SIG-M5 treated with dmso at 0.1 percent for 504 hours (cell line): ENCODE measurements around the gene ZNF593OS.

Source experiments
- DNase-seq: peaks from one replicate; lab custom pipeline; 2025; ENCODE audit not compliant: unreplicated experiment; lab: John Stamatoyannopoulos, UW

ZNF593OS gene

DNA sequence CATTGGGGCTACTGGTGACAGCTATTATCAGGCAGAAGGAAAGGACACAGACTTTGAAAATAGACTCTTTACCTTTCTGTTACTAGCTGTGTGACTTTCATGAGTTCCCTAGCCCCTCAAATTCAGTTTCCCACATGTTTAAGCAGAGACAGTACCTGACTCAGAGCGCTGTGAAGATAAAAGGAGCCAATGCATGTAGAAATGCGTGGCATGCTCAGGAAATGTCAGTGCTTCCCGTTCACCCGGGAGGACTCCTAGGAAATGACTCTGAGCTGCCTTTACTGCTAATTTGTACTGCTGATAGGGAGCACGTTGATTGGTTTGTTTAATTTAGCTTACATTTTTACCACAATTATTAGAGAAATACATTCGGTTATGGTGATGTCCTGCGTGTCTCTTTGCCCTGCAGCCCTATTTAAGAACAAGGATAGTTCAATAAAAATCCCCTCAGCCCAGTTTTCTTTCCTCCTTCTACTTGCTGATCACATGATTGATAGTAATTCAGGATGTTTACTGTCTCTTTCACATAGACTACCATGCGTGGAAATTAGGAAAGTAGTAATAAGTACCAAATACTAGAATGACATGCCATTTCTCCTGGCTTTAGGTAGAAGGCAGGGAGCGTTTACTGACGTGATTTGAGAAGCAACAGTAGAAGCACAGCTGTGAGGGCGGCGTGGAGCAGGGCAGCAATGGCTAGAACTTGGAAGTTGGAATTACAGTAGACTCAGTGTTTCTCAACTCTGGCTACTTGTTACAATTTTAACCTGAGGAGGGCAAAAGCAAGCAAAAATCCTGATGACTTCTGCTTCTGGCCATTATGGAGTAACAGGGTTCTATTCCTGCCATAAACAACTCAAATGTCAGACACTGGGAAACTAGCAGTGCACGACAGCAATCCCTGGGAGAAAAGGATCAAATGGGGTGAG is 44.1 kb downstream of the ZNF593OS start:
- DNase-seq, result peak; percentile 29

DNA sequence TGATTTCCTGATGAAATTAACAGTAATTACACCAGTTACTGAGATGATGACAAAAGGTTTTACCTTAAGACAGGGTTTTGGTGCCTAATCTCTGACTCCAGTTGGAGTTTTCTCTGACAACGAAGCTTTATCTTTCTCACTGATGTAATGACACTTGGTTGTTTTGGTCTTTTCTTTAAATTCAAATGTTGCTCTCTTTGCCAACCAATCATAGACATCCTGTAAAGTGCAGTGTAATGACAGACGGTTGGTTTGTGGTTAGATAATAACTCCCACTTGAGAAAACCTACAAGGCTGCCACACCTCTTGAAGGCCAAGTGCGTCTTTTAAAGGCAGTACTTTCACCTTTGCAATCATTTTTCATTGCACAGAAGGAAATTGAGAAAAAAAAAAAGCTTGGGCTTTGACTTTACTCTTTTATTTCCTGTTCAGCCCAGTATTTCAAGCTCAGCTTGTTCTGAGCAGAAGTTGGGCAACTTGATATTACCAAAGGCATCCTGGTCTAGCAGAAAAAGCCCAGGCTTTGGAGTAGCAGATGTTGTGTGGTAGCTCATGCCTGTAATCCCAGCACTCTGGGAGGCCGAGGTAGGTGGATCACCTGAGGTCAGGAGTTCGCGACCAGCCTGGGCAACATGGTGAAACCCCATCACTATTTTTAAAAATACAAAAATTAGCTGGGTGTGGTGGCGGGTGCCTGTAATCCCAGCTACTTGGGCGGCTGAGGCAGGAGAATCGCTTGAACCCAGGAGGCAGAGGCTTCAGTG is 45.1 kb downstream of the ZNF593OS start:
- peak; percentile 97 for DNase-seq

DNA sequence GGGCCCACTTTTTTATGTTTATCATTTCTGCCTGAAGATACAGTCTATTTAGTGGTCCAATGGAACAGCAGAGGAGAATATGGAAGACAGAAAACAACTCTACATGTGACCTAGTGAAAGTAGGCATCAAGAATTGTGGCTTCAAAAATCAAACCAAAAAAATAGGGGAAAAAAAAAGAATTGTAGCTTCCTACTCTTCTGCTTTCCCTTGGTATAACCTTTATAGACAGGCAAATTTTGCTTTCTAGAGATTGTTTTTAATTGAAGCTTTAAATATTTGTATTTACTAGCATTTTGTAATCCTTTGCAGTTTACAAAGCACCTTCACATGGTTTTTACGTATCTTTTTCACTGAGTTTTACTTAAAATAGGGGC is 45.7 kb downstream of the ZNF593OS start:
- no peak for DNase-seq

DNA sequence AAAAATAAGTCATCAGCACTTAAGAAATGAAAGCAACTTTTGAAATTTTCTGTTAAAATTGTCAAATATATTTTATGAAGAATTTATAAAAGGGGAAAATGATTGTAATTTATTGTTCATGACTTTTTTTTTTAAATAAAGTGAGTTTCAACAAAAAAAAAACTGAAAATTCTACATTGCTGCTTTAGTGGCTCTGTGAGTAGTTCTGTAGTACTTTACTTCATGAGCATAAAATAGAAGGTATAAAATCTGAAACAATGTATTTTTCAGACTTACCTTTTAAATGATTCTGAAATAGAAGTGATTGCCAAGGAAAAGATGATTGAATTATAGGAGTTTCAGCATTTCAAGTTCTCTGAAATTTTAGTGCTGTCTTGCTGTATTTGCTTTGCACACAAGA is 46.2 kb downstream of the ZNF593OS start:
- no peak for DNase-seq

DNA sequence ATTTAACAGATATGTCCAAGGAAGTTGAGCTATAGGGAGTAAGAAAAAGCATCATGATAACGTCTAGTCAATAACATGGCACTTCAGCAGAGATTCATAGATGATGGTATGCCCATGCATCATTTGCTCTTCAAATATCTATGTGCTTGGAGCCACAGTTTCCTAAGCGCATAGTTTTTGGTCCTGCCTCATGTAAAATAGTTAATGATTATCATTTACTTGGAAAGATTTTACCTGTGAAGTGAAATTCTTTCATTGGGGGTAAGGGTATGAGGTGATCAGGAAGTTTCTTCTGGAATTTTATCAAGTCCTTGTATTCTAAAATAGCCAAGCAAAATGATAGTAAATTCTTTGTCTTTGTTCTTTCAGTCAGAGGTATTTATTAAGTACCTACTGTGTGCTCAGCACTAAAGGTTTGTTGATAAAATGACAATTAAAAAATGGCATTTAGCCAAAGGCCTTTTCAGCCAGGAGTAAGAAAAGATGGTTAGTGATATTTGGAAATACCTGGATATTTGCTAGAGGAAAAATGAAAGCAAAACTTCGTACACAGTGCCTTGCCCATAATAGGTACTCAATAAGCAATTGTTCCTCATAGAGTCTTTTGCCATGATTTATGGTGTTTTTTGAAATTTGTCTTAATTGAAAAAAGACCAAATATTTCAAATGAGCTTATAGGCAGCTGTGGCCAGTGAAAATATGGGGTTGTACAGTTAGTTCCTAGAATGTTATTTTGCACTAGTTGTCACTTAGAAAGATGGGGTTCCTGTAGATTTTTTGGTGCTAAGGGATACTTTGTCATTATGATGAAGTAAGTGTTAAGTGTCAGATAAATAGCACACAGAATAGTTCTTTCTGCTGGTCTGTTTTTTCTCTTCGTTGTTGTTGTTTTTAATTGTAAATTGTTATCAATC is 47.0 kb downstream of the ZNF593OS start:
- no peak for DNase-seq

DNA sequence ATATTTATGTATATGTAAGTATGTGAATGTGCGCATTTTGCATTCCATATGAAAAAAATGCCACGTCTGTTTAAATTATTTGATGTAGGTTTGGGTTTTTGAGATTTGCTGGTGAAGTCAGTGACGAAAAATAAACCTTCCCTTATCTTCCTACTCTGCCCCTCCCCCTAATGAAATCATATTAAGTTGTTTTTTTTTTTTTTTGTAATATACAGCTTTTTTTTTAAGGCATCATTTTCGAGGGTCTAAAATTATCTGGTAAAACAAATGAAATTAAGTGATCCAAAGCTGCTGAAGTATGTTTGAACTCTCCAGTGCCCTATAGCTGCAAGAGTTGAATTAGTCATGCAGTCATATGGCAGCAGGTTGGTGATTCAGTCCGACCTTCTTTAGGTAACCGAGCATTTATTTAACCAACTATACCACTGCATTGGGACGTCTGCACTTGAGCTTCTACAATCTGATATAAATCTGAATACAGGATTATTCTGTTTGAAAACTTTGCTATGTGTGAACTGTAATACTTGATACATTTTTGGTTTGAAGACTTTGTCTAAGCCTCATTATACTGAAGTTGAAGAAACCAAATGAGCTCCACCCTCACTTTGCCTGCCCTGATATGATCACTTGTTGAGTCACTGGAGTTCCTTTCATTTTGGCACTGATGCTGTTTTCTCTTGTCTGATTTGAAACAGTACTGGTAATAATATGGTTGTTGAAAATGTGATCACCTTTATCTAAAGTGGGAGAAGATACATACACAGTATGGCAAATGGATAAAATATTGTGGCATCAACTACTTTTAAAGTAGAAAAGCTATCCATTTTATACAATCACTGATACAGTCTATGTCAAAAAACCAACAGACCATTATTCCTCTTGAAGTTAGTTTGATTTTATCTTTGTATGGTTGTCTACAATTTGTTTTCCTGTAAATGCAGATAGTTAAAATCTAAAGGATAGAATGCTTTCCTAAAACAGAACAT is 48.4 kb downstream of the ZNF593OS start:
- no peak for DNase-seq

DNA sequence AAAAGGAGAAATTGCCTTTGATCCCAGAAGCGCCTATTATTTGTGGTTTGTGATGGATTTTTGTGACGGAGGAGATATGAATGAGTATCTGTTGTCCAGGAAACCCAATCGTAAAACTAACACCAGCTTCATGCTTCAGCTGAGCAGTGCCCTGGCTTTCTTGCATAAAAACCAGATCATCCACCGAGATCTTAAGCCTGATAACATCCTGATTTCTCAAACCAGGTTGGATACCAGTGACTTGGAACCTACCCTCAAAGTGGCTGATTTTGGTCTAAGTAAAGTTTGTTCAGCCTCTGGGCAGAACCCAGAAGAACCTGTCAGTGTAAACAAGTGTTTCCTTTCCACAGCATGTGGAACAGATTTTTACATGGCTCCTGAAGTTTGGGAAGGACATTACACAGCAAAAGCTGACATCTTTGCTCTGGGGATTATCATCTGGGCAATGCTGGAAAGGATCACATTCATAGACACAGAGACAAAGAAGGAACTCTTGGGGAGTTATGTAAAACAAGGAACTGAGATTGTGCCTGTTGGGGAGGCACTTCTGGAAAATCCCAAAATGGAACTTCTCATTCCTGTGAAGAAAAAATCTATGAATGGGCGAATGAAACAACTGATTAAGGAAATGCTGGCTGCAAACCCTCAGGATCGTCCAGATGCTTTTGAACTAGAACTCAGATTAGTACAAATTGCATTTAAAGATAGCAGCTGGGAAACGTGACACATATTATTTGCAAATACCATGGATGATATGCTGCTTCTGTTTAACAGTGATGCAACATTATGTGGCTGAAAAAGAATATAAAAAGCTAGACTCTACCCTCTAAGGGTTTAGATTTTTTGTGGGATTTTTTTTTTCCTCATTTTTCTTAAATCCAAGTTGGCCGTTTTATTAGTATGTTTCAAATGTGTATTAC is 49.5 kb downstream of the ZNF593OS start:
- no peak for DNase-seq

DNA sequence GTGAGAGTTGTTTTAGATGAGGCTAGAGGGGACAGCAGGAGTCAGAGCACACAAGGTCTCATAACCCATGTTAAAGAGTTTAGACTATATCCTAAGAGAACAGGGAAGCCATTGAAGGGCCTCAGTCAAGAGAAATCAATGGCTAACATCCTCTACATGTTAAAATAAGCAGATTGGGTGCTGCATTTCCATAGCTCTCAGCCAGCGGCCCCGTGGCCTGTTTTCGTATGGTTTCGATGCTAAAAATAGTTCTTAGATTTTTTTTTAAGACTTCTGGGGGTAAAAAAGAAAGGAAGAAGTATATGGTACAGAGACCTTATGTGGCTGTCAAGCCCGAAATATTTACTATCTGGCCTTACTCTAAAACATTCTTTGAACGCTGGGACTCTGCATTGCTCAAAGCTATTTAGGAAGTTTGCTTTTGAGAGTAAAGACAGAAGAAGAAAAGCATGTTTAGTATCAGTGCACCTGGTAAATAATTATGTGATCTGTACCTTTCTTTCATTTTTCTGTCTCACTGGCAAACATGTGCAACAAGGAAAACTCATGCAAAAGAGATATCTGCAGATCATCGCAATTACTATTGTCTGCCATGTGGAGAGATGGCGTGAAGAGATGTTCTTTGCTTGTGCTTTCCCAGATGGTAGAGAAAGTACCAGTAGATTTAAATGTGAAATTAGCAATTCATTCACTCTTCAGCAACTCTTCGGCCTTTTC is 51.6 kb downstream of the ZNF593OS start:
- peak; percentile 48 for DNase-seq
